ENCODE measurements around the gene CCDC88A. TPM values are rescaled to one million over a fixed set of nuclear protein-coding genes. Genes with fewer than 3 reads are reported as not detected.

The CCDC88A gene
- total RNA-seq, 1 experiment from 2014 or later: 27.2 TPM

DNA sequence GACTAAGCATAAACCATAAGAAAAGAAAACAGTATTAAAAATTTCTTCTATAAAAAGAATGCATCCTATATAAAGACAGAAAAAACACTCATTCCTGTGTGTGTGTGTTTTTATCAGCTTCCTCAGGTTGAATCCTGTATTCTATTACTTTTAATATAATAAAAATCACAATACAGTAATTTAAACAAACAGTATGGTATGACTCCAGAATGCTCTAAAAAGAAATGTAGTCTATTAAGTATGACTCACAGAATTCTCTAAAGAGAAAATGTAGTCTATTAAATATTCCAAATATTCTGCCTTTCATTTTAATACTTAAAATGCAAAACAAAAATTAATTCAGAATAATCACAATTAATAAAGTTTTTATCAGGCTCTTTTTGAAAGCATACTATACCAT lies 19.8 kb downstream of the CCDC88A start:
- Histone ChIP-seq H3K27ac (ENCODE audit: low read depth, low read length) (no peak overlapping the region), H3K4me1 (ENCODE audit: control insufficient read depth in 1 of 2, insufficient read depth in 2 of 2, low read length in 2 of 2) (no peaks in the 10 kb centered on the region), H4K20me1 (ENCODE audit: insufficient read depth) (no peaks in the 10 kb centered on the region), H3K4me3 (replicated peaks in 1 of 2; ENCODE audit: low read depth in 1 of 2, low read length in 2 of 2) (no peak overlapping the region), H3K79me2 (ENCODE audit: insufficient read depth, low read length) (0 out of 2 replicates have a peak, but pooled peaks cover 4% of the 10 kb centered on the region), H3K27me3 (ENCODE audit: insufficient read depth, low read length) (no peaks in the 10 kb centered on the region), H2AFZ (ENCODE audit: low read depth, low read length, poor library complexity, severe bottlenecking) (no peak overlapping the region), H3K4me2 (ENCODE audit: low read length) (no peak overlapping the region), H3K9me3 (ENCODE audit: control insufficient read depth in 1 of 2, insufficient read depth in 1 of 2, low read depth in 1 of 2, low read length in 2 of 2) (no peaks in the 10 kb centered on the region), H3K36me3 (ENCODE audit: control insufficient read depth in 1 of 2, insufficient read depth in 2 of 2, low read length in 2 of 2) (no peaks in the 10 kb centered on the region), H3K9me2 (ENCODE audit: insufficient read depth) (no peaks in the 10 kb centered on the region), H3K9ac (ENCODE audit: low read length) (no peak overlapping the region)
- intact Hi-C loops (cut with micrococcal nuclease): no loop called here
- ChIA-PET POLR2A (no interaction called here), RAD21 (ENCODE audit: low non-redundant PET in 1 of 2, low total read pairs in 2 of 2, uncharacterized antibody in 2 of 2, unreplicated experiment in 2 of 2) (no interaction called here), CTCF (no interaction called here)
- DNase-seq (ENCODE audit: low read depth, low spot score) (no peak), ATAC-seq (no peak)
- BruUV-seq (replicated peaks): no TSS peak
- no peak for TF ChIP-seq RAD21 (IDR thresholded peaks at IDR 0.05; ENCODE audit: low read depth)
- TF ChIP-seq CTCF (IDR thresholded peaks at IDR 0.05 in 2 of 3, conservative IDR thresholded peaks at IDR 0.05 in 1 of 3; ENCODE audit: borderline replicate concordance in 1 of 3, insufficient read depth in 1 of 3, low read depth in 2 of 3, low read length in 2 of 3): no peak
- TF ChIP-seq, protein P1, sequence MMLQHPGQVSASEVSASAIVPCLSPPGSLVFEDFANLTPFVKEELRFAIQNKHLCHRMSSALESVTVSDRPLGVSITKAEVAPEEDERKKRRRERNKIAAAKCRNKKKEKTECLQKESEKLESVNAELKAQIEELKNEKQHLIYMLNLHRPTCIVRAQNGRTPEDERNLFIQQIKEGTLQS (IDR thresholded peaks at IDR 0.05): no peak

DNA sequence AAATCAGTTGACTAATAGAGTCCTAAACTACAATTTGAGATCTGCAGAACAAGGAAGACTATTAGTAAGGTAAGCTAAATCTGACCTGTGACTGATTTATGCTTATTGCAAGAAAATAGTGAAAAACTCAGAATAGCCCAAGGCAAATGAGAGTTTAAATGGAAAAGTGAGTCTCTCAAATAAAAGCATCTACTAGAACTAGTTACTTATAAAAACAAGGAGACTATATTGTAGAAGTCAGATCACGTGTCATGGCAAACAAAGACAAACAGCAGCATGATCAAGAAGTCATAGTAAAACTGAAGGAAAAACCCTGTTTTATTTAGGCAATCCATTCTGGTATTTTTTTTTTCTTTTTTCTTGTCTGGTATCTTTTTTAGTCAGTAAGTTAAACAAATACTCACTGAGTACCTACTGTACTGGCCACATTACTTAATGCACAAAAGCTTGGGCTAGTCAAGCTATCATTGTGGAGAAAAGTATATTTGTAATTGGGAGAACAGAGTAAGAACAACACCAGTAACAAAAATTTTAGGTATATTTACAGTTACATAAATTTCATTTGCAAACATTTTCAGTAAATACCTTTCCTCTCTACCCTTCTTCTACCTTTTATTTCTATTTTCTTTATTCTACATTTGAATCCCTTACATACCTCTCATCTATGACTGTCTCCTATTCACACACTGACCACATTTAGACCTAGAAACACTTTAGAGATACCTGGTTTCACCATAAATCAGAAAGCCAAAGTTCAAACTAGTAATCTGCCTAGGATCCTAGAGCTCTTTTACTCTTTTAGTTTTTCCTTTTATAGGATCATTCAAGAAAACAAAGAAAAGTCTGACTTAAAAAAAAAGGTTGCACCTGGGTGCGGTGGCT lies 23.7 kb downstream of the CCDC88A start:
- H3K4me1 ChIP-seq (ENCODE audit: control insufficient read depth in 1 of 2, insufficient read depth in 2 of 2, low read length in 2 of 2): no peaks in the 10 kb centered on the region
- ATAC-seq (no peak), DNase-seq (ENCODE audit: low read depth, low spot score) (no peak)
- TF ChIP-seq CBX3 (IDR thresholded peaks at IDR 0.05; ENCODE audit: low read depth) (no peak), CTCF (IDR thresholded peaks at IDR 0.05 in 2 of 3, conservative IDR thresholded peaks at IDR 0.05 in 1 of 3; ENCODE audit: borderline replicate concordance in 1 of 3, insufficient read depth in 1 of 3, low read depth in 2 of 3, low read length in 2 of 3) (no peak), CEBPB (IDR thresholded peaks at IDR 0.05; ENCODE audit: low read depth) (no peak), MAX (IDR thresholded peaks at IDR 0.05) (no peak), JUND (IDR thresholded peaks at IDR 0.05) (no peak), POLR2AphosphoS5 (IDR thresholded peaks at IDR 0.05; ENCODE audit: low read depth, low read length) (no peak), SP1 (IDR thresholded peaks at IDR 0.05; ENCODE audit: low read depth) (no peak), EZH2phosphoT487 (IDR thresholded peaks at IDR 0.05; ENCODE audit: borderline replicate concordance) (no peak), EZH2 (IDR thresholded peaks at IDR 0.05) (no peak), FOSL1 (IDR thresholded peaks at IDR 0.05; ENCODE audit: low read depth) (no peak), SIN3A (IDR thresholded peaks at IDR 0.05; ENCODE audit: low read depth) (no peak)
- TF ChIP-seq, protein P1 (IDR thresholded peaks at IDR 0.05): no peak
- intact Hi-C loops (cut with micrococcal nuclease): no loop called here
- H3K9ac ChIP-seq (ENCODE audit: low read length): no peak overlapping the region
- H3K4me2 ChIP-seq (ENCODE audit: low read length): no peak overlapping the region
- H3K4me3 ChIP-seq (replicated peaks in 1 of 2; ENCODE audit: low read depth in 1 of 2, low read length in 2 of 2): no peak overlapping the region
- no peaks in the 10 kb centered on the region for H3K9me2 ChIP-seq (ENCODE audit: insufficient read depth)
- ChIA-PET POLR2A (no interaction called here), CTCF (no interaction called here), RAD21 (ENCODE audit: low non-redundant PET in 1 of 2, low total read pairs in 2 of 2, uncharacterized antibody in 2 of 2, unreplicated experiment in 2 of 2) (no interaction called here)
- no TSS peak for BruUV-seq (replicated peaks)
- H3K27ac ChIP-seq (ENCODE audit: low read depth, low read length): no peak overlapping the region
- no peak overlapping the region for H2AFZ ChIP-seq (ENCODE audit: low read depth, low read length, poor library complexity, severe bottlenecking)
- H4K20me1 ChIP-seq (ENCODE audit: insufficient read depth): no peaks in the 10 kb centered on the region
- H3K36me3 ChIP-seq (ENCODE audit: control insufficient read depth in 1 of 2, insufficient read depth in 2 of 2, low read length in 2 of 2): no peaks in the 10 kb centered on the region
- no peaks in the 10 kb centered on the region for H3K27me3 ChIP-seq (ENCODE audit: insufficient read depth, low read length)
- H3K79me2 ChIP-seq (ENCODE audit: insufficient read depth, low read length): 0 out of 2 replicates have a peak, but pooled peaks cover 2% of the 10 kb centered on the region
- H3K9me3 ChIP-seq (ENCODE audit: control insufficient read depth in 1 of 2, insufficient read depth in 1 of 2, low read depth in 1 of 2, low read length in 2 of 2): no peaks in the 10 kb centered on the region

Measured in HCT116 (cell line).